GM12875 (cell line): ENCODE data around the gene NENF.

Experiments used
- H3K4me3 ChIP-seq: one replicate; pipeline ENCODE4 v1.5.1; 2011; ENCODE audit warnings: low read depth, low read length, control low read depth
- CTCF ChIP-seq: IDR thresholded peaks from 2 replicates; pipeline ENCODE4 v1.5.1; 2011; ENCODE audit warnings: low read depth, mild to moderate bottlenecking, control low read depth, inconsistent platforms, low read length, moderate library complexity, borderline replicate concordance; ENCODE audit not compliant: insufficient read depth

The NENF gene

GRCh38 chr1:212488436-212489283 lies 55.9 kb downstream of the NENF start:
- no peak overlapping the region for H3K4me3 ChIP-seq
- TF ChIP-seq CTCF = no peak

GRCh38 chr1:212489284-212489859 lies 56.7 kb downstream of the NENF start:
- H3K4me3 ChIP-seq = no peak overlapping the region
- no peak for TF ChIP-seq CTCF

GRCh38 chr1:212490276-212490675 lies 57.6 kb downstream of the NENF start:
- H3K4me3 ChIP-seq = no peak overlapping the region
- no peak for TF ChIP-seq CTCF

- H3K4me3 ChIP-seq = no peak overlapping the region
- no peak for TF ChIP-seq CTCF
These were observed 58.7 kb downstream of the NENF start for GRCh38 chr1:212491454-212491853.
